Measurements from ENCODE around the gene TCAF2.
"Not testable (repeated sequence)": the region's sequence is repeated elsewhere in the genome, so short reads cannot be mapped to it uniquely, and the experiment has no call there.

DNA sequence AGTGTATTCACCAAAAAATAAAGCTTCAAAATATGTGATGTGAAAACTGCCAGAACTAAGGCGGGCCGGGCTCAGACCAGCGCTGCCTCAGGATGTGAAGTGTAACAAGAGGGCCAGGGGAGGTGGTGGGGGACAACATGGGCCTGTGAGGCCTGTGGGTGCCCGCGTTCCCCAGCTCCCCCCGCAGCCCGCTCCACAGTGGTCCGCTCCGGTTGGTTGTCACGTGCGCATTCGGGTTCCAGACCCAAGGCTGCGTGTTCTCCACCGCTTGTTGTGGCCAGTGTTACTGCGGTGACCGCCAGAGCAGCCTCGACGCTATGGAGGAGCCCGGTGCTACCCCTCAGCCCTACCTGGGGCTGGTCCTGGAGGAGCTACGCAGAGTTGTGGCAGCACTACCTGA lies 49.3 kb upstream of the TCAF2 start, which contains the start of gene CTAGE15:
- TF ChIP-seq JUND (IDR thresholded peaks at IDR 0.05), result not testable (repeated sequence)
- TF ChIP-seq, protein P1, sequence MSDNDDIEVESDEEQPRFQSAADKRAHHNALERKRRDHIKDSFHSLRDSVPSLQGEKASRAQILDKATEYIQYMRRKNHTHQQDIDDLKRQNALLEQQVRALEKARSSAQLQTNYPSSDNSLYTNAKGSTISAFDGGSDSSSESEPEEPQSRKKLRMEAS (IDR thresholded peaks at IDR 0.05; ENCODE audit: low read depth), result not testable (repeated sequence)
- TF ChIP-seq, protein P2, sequence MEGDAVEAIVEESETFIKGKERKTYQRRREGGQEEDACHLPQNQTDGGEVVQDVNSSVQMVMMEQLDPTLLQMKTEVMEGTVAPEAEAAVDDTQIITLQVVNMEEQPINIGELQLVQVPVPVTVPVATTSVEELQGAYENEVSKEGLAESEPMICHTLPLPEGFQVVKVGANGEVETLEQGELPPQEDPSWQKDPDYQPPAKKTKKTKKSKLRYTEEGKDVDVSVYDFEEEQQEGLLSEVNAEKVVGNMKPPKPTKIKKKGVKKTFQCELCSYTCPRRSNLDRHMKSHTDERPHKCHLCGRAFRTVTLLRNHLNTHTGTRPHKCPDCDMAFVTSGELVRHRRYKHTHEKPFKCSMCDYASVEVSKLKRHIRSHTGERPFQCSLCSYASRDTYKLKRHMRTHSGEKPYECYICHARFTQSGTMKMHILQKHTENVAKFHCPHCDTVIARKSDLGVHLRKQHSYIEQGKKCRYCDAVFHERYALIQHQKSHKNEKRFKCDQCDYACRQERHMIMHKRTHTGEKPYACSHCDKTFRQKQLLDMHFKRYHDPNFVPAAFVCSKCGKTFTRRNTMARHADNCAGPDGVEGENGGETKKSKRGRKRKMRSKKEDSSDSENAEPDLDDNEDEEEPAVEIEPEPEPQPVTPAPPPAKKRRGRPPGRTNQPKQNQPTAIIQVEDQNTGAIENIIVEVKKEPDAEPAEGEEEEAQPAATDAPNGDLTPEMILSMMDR (IDR thresholded peaks at IDR 0.05), result not testable (repeated sequence)

All from SK-N-SH (cell line).